ENCODE data around the gene ORC2. TPM values are rescaled to one million over a fixed set of nuclear protein-coding genes. Genes with fewer than 3 reads are reported as not detected.
"Not testable (repeated sequence)": the region's sequence is repeated elsewhere in the genome, so short reads cannot be mapped to it uniquely, and the experiment has no call there.

The ORC2 gene
- polyA plus RNA-seq, 1 of the 3 experiments (the other 2 are of a cell fraction): 3.9 TPM

GRCh38 chr2:200975672-200976071, 12.2 kb upstream of the ORC2 start:
- Histone ChIP-seq H3K79me2 (ENCODE audit: insufficient read depth) (no peaks in the 10 kb centered on the region), H3K4me3 (ENCODE audit: low read depth in 2 of 2, low read length in 1 of 2) (no peak overlapping the region), H3K9me2 (no peaks in the 10 kb centered on the region), H3K4me1 (ENCODE audit: control insufficient read depth in 1 of 2, insufficient read depth in 2 of 2, low read depth in 1 of 2, low read length in 1 of 2) (no peaks in the 10 kb centered on the region), H3K27ac (ENCODE audit: low read depth in 2 of 2, low read length in 1 of 2) (no peak overlapping the region), H3K4me2 (no peak overlapping the region), H3K9me3 (no peaks in the 10 kb centered on the region), H4K20me1 (ENCODE audit: insufficient read depth) (no peaks in the 10 kb centered on the region), H3F3A (replicated peaks; ENCODE audit: insufficient read depth) (peaks cover 7% of the 10 kb centered on the region), H3K36me3 (replicated peaks in 1 of 2; ENCODE audit: control insufficient read depth in 1 of 2, insufficient read depth in 2 of 2, low read length in 1 of 2) (peaks cover 13 to 15% of the 10 kb centered on the region in 2 experiments), H3K9ac (no peak overlapping the region), H3K27me3 (ENCODE audit: insufficient read depth) (no peaks in the 10 kb centered on the region), H2AFZ (ENCODE audit: low read depth) (no peak overlapping the region)
- no peak for DNase-seq
- ChIA-PET POLR2A (no interaction called here), CTCF (interaction anchor here (1.0 to 5.3 kb wide), 3 partner anchors 9 to 202 kb away, joined by 3 to 23 read pairs (median 6); partner anchors contain the start of gene ORC2)
- TF ChIP-seq JUND (IDR thresholded peaks at IDR 0.05): no peak
- TF ChIP-seq RFX5 (IDR thresholded peaks at IDR 0.05; ENCODE audit: low read length): no peak
- TF ChIP-seq MXI1 (IDR thresholded peaks at IDR 0.05; ENCODE audit: low read depth, low read length): no peak
- TF ChIP-seq YY1 (IDR thresholded peaks at IDR 0.05; ENCODE audit: low read depth): no peak
- TF ChIP-seq PBX3 (IDR thresholded peaks at IDR 0.05): no peak
- no peak for TF ChIP-seq FOXM1 (IDR thresholded peaks at IDR 0.05; ENCODE audit: low read depth)
- TF ChIP-seq GATA2 (CRISPR knock-in tag; IDR thresholded peaks at IDR 0.05): no peak
- TF ChIP-seq, protein P1, sequence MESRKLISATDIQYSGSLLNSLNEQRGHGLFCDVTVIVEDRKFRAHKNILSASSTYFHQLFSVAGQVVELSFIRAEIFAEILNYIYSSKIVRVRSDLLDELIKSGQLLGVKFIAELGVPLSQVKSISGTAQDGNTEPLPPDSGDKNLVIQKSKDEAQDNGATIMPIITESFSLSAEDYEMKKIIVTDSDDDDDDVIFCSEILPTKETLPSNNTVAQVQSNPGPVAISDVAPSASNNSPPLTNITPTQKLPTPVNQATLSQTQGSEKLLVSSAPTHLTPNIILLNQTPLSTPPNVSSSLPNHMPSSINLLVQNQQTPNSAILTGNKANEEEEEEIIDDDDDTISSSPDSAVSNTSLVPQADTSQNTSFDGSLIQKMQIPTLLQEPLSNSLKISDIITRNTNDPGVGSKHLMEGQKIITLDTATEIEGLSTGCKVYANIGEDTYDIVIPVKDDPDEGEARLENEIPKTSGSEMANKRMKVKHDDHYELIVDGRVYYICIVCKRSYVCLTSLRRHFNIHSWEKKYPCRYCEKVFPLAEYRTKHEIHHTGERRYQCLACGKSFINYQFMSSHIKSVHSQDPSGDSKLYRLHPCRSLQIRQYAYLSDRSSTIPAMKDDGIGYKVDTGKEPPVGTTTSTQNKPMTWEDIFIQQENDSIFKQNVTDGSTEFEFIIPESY (IDR thresholded peaks at IDR 0.05; ENCODE audit: borderline replicate concordance, low read depth): no peak

DNA sequence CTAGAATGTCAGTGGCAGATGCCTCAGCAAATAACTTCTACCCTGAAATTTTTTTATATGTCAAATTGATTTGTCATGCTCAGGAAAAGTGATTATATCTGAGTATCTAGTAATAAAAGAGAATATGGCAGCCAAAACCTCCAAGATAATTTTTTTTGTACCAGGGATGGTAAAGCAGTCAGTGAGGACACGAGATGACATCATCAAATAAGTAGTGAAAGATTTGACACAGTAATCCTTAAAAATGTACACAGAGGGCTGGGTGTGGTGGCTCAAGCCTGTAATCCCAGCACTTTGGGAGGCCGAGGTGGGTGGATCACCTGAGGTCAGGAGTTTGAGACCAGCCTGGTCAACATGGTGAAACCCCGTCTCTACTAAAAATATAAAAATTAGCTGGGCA, 6.6 kb upstream of the ORC2 start:
- H3K4me2 ChIP-seq; H3K4me3 ChIP-seq (ENCODE audit: low read depth in 2 of 2, low read length in 1 of 2); POLR2A ChIA-PET; H3K27ac ChIP-seq (ENCODE audit: low read depth in 2 of 2, low read length in 1 of 2); H3K9me2 ChIP-seq; H3K9ac ChIP-seq; H3K4me1 ChIP-seq (ENCODE audit: control insufficient read depth in 1 of 2, insufficient read depth in 2 of 2, low read depth in 1 of 2, low read length in 1 of 2); H2AFZ ChIP-seq (ENCODE audit: low read depth); H3K9me3 ChIP-seq; DNase-seq; H3K27me3 ChIP-seq (ENCODE audit: insufficient read depth); H4K20me1 ChIP-seq (ENCODE audit: insufficient read depth): not testable (repeated sequence)
- CTCF ChIA-PET: interaction anchor here (1.1 kb wide), 1 partner anchor 99 kb away, joined by 3 read pairs; no protein-coding TSS in a partner anchor
- Histone ChIP-seq H3F3A (replicated peaks; ENCODE audit: insufficient read depth) (peaks cover 14% of the 10 kb centered on the region), H3K79me2 (ENCODE audit: insufficient read depth) (peaks cover 12% of the 10 kb centered on the region; the same call in 1 of the 2 replicates), H3K36me3 (replicated peaks in 1 of 2; ENCODE audit: control insufficient read depth in 1 of 2, insufficient read depth in 2 of 2, low read length in 1 of 2) (peaks cover 2 to 14% of the 10 kb centered on the region in 2 experiments)
- WGBS (ENCODE audit: low lambda C conversion rate): 96% methylated on average over 3 of the region's 3 CpGs

GRCh38 chr2:200968735-200969134, 5.3 kb upstream of the ORC2 start:
- Histone ChIP-seq H3K9ac (no peak overlapping the region), H3K36me3 (replicated peaks in 1 of 2; ENCODE audit: control insufficient read depth in 1 of 2, insufficient read depth in 2 of 2, low read length in 1 of 2) (peaks cover 0 to 7% of the 10 kb centered on the region in 2 experiments)

More at GRCh38 chr2:200968735-200969134, 5.3 kb upstream of the ORC2 start:
- Histone ChIP-seq H3F3A (replicated peaks; ENCODE audit: insufficient read depth) (peaks cover 14% of the 10 kb centered on the region), H2AFZ (ENCODE audit: low read depth) (no peak overlapping the region), H3K27ac (ENCODE audit: low read depth in 2 of 2, low read length in 1 of 2) (no peak overlapping the region), H3K4me1 (ENCODE audit: control insufficient read depth in 1 of 2, insufficient read depth in 2 of 2, low read depth in 1 of 2, low read length in 1 of 2) (peaks cover 3 to 5% of the 10 kb centered on the region in 2 experiments; a peak in 3 of 4 replicates), H3K9me3 (no peaks in the 10 kb centered on the region), H3K9me2 (no peaks in the 10 kb centered on the region), H3K4me3 (ENCODE audit: low read depth in 2 of 2, low read length in 1 of 2) (no peak overlapping the region), H3K79me2 (ENCODE audit: insufficient read depth) (peaks cover 25% of the 10 kb centered on the region), H4K20me1 (ENCODE audit: insufficient read depth) (no peaks in the 10 kb centered on the region), H3K4me2 (no peak overlapping the region), H3K27me3 (ENCODE audit: insufficient read depth) (no peaks in the 10 kb centered on the region)
- TF ChIP-seq CHD2 (IDR thresholded peaks at IDR 0.05; ENCODE audit: low read length, partially characterized antibody) (no peak), CTCF (IDR thresholded peaks at IDR 0.05) (peak; percentile 14; the same call in 1 of the 2 replicates)
- TF ChIP-seq, protein P2, sequence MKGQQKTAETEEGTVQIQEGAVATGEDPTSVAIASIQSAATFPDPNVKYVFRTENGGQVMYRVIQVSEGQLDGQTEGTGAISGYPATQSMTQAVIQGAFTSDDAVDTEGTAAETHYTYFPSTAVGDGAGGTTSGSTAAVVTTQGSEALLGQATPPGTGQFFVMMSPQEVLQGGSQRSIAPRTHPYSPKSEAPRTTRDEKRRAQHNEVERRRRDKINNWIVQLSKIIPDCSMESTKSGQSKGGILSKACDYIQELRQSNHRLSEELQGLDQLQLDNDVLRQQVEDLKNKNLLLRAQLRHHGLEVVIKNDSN (IDR thresholded peaks at IDR 0.05; ENCODE audit: borderline replicate concordance, low read depth): no peak
- ChIA-PET POLR2A (no interaction called here), CTCF (no interaction called here)
- WGBS (ENCODE audit: low lambda C conversion rate): 83% methylated on average over 2 of the region's 2 CpGs
- DNase-seq: no peak

Data from SK-N-SH (cell line).